ENCODE measurements around the gene CHAC1. TPM values are rescaled to one million over a fixed set of nuclear protein-coding genes. Genes with fewer than 3 reads are reported as not detected.

The CHAC1 gene
- total RNA-seq, 2 donors from 2014 or later = 6.8 to 9.0 TPM

GRCh38 chr15:40941528-40942336 lies 11.5 kb upstream of the CHAC1 start:
- Histone ChIP-seq H3K36me3 (ENCODE audit: control insufficient read depth, insufficient read depth, low read length) (no peaks in the 10 kb centered on the region), H3K4me3 (ENCODE audit: low read length) (peak overlapping the region; percentile 72), H3K9ac (ENCODE audit: extremely low read depth, low read length, poor library complexity, severe bottlenecking) (no peak overlapping the region), H3K9me3 (ENCODE audit: control insufficient read depth, low read length) (no peaks in the 10 kb centered on the region), H3K4me1 (ENCODE audit: control insufficient read depth, insufficient read depth, low read length) (no peaks in the 10 kb centered on the region), H3K27me3 (ENCODE audit: control insufficient read depth, insufficient read depth, low read length, poor library complexity, severe bottlenecking) (peaks cover 16% of the 10 kb centered on the region), H3K27ac (ENCODE audit: low read depth, low read length) (peak overlapping the region; percentile 72)
- no peak overlapping the region for H3K27ac Mint-ChIP-seq
- H3K9me3 Mint-ChIP-seq = no peaks in the 10 kb centered on the region
- peak; percentile 78 for TF ChIP-seq CTCF (conservative IDR thresholded peaks at IDR 0.05)
- H3K27me3 Mint-ChIP-seq (ENCODE audit: insufficient read depth) = peaks cover 72% of the 10 kb centered on the region
- DNase-seq = peak; percentile 92
- 1 to 4% methylated on average over 15 to 92 of the region's 92 CpGs for WGBS, 2 experiments (ENCODE audit: insufficient coverage in 1 of 2, insufficient read length in 1 of 2)
- peak overlapping the region; percentile 49 for H3K4me3 Mint-ChIP-seq
- no peaks in the 10 kb centered on the region for H3K36me3 Mint-ChIP-seq (ENCODE audit: low read depth)
- peaks cover 9% of the 10 kb centered on the region for H3K4me1 Mint-ChIP-seq

- no peak overlapping the region for H3K27ac ChIP-seq (ENCODE audit: low read depth, low read length)
- no peak for DNase-seq
- peak overlapping the region; percentile 49 for H3K4me3 Mint-ChIP-seq
- no peaks in the 10 kb centered on the region for H3K36me3 ChIP-seq (ENCODE audit: control insufficient read depth, insufficient read depth, low read length)
- TF ChIP-seq CTCF (conservative IDR thresholded peaks at IDR 0.05) = no peak
- H3K9ac ChIP-seq (ENCODE audit: extremely low read depth, low read length, poor library complexity, severe bottlenecking) = no peak overlapping the region
- 62 to 68% methylated on average over 9 to 15 of the region's 15 CpGs for WGBS, 2 experiments (ENCODE audit: insufficient coverage in 1 of 2, insufficient read length in 1 of 2)
- no peaks in the 10 kb centered on the region for H3K4me1 ChIP-seq (ENCODE audit: control insufficient read depth, insufficient read depth, low read length)
- peaks cover 71% of the 10 kb centered on the region for H3K27me3 Mint-ChIP-seq (ENCODE audit: insufficient read depth)
- H3K36me3 Mint-ChIP-seq (ENCODE audit: low read depth) = no peaks in the 10 kb centered on the region
- H3K4me1 Mint-ChIP-seq = peaks cover 9% of the 10 kb centered on the region
- H3K4me3 ChIP-seq (ENCODE audit: low read length) = peak overlapping the region; percentile 70
- H3K27me3 ChIP-seq (ENCODE audit: control insufficient read depth, insufficient read depth, low read length, poor library complexity, severe bottlenecking) = peaks cover 16% of the 10 kb centered on the region
- H3K9me3 Mint-ChIP-seq = no peaks in the 10 kb centered on the region
- H3K27ac Mint-ChIP-seq = no peak overlapping the region
- H3K9me3 ChIP-seq (ENCODE audit: control insufficient read depth, low read length) = no peaks in the 10 kb centered on the region
Observed at GRCh38 chr15:40942337-40942854, 10.9 kb upstream of the CHAC1 start.

- no peak overlapping the region for H3K27ac Mint-ChIP-seq
- no peaks in the 10 kb centered on the region for H3K36me3 Mint-ChIP-seq (ENCODE audit: low read depth)
- TF ChIP-seq CTCF (conservative IDR thresholded peaks at IDR 0.05) = no peak
- Histone ChIP-seq H3K27me3 (ENCODE audit: control insufficient read depth, insufficient read depth, low read length, poor library complexity, severe bottlenecking) (peaks cover 16% of the 10 kb centered on the region), H3K4me1 (ENCODE audit: control insufficient read depth, insufficient read depth, low read length) (no peaks in the 10 kb centered on the region), H3K36me3 (ENCODE audit: control insufficient read depth, insufficient read depth, low read length) (no peaks in the 10 kb centered on the region), H3K27ac (ENCODE audit: low read depth, low read length) (no peak overlapping the region), H3K9ac (ENCODE audit: extremely low read depth, low read length, poor library complexity, severe bottlenecking) (no peak overlapping the region), H3K9me3 (ENCODE audit: control insufficient read depth, low read length) (no peaks in the 10 kb centered on the region), H3K4me3 (ENCODE audit: low read length) (no peak overlapping the region)
- H3K9me3 Mint-ChIP-seq = no peaks in the 10 kb centered on the region
- H3K4me3 Mint-ChIP-seq = no peak overlapping the region
- peaks cover 9% of the 10 kb centered on the region for H3K4me1 Mint-ChIP-seq
- no peak for DNase-seq
- WGBS, 2 experiments (ENCODE audit: insufficient coverage in 1 of 2, insufficient read length in 1 of 2) = 95 to 96% methylated on average over 12 of the region's 12 CpGs
- peaks cover 76% of the 10 kb centered on the region for H3K27me3 Mint-ChIP-seq (ENCODE audit: insufficient read depth)
Observed at GRCh38 chr15:40942878-40943277, 10.4 kb upstream of the CHAC1 start.

Measured in endodermal cell (in vitro differentiated cells).